Measurements from ENCODE around the gene ASS1. TPM values are rescaled to one million over a fixed set of nuclear protein-coding genes. Genes with fewer than 3 reads are reported as not detected.

The ASS1 gene
- total RNA-seq, 1 experiment from 2014 or later: 83.0 TPM

DNA sequence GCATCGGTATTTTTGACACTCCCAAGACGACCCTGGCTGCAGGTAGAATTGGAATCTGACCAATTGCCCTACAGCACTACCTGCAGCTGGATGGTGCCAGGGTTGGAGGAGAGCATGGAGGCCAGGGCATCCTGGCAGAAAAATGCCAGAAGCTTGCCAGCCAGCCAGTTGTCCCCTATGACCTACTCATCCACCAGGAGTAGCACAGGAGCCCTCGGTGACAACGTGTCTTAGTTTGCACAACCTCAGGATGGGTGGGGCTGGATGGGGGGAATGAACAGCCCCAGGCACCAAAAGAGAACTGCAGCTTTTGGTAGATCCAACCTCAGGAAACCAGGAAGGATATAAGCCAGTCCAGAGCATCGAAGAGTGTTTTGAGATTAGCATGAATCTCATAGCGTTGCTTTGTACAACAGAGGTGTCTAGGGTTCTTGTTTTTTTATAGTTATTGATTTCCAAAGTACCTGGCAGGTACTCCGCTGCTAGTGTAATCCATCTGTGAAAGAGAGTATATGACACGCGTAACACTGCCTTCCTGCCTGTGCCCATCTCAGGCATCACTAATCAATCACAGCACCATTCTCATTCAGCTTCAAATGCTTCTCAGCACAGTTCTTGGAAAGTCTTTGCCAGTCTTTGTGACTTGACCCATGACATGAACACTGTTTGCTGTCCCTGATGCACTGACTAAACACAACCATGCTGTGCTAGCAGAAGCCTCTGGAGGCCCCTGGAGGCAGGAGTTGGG is 36.7 kb upstream of the ASS1 start:
- Histone ChIP-seq H4K20me1 (ENCODE audit: low read length) (no peaks in the 10 kb centered on the region), H3F3A (ENCODE audit: low read length, unreplicated experiment) (no peaks in the 10 kb centered on the region), H3K4me3 (ENCODE audit: low read length) (no peak overlapping the region), H3K4me1 (ENCODE audit: insufficient read depth, low read length) (peaks cover 10% of the 10 kb centered on the region; the same call in 1 of the 2 replicates), H3K27me3 (ENCODE audit: low read length) (no peaks in the 10 kb centered on the region), H3K9ac (ENCODE audit: low read length) (no peak overlapping the region), H3K27ac (ENCODE audit: low read length) (no peak overlapping the region), H3K79me2 (ENCODE audit: low read length) (no peaks in the 10 kb centered on the region), H3K9me2 (replicated peaks; ENCODE audit: low read length) (no peaks in the 10 kb centered on the region), H3K36me3 (ENCODE audit: low read depth, low read length) (no peaks in the 10 kb centered on the region), H3K4me2 (ENCODE audit: low read length) (no peak overlapping the region), H2AFZ (ENCODE audit: low read length) (no peak overlapping the region), H3K9me3 (ENCODE audit: low read length) (no peaks in the 10 kb centered on the region)
- no TSS peak for BruUV-seq (replicated peaks)
- ChIA-PET CTCF (no interaction called here), POLR2A (ENCODE audit: unreplicated experiment) (no interaction called here)
- peak; percentile 43 for DNase-seq
- TF ChIP-seq EZH2 (IDR thresholded peaks at IDR 0.05; ENCODE audit: low read length, unreplicated experiment): no peak
- no peak for TF ChIP-seq EZH2phosphoT487 (IDR thresholded peaks at IDR 0.05; ENCODE audit: borderline replicate concordance, low read length)
- TF ChIP-seq, protein P1, sequence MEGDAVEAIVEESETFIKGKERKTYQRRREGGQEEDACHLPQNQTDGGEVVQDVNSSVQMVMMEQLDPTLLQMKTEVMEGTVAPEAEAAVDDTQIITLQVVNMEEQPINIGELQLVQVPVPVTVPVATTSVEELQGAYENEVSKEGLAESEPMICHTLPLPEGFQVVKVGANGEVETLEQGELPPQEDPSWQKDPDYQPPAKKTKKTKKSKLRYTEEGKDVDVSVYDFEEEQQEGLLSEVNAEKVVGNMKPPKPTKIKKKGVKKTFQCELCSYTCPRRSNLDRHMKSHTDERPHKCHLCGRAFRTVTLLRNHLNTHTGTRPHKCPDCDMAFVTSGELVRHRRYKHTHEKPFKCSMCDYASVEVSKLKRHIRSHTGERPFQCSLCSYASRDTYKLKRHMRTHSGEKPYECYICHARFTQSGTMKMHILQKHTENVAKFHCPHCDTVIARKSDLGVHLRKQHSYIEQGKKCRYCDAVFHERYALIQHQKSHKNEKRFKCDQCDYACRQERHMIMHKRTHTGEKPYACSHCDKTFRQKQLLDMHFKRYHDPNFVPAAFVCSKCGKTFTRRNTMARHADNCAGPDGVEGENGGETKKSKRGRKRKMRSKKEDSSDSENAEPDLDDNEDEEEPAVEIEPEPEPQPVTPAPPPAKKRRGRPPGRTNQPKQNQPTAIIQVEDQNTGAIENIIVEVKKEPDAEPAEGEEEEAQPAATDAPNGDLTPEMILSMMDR (conservative IDR thresholded peaks at IDR 0.05; ENCODE audit: low read depth, low read length): no peak
- ATAC-seq: peak; percentile 22; the same call in 1 of the 2 replicates
- intact Hi-C loops (cut with micrococcal nuclease): no loop called here

DNA sequence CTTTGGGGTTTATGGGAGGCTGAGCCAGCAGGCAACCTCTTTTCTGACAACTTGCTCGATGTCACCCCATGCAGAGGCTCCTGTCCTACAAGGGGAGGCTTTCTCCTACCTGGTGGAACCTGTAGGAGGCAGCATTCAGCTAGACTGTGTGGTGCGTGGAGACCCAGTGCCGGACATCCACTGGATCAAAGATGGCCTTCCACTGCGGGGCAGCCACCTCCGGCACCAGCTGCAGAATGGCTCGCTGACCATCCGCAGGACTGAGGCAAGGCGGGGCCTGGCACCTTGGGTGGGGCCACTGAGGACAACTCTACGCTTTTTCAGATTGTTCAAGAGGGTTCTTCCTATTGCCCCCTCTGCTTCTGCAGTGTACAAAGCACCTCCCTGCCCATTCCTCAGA is 36.1 kb upstream of the ASS1 start:
- H3K27me3 ChIP-seq (ENCODE audit: low read length): no peaks in the 10 kb centered on the region
- no peak overlapping the region for H3K4me2 ChIP-seq (ENCODE audit: low read length)
- no peaks in the 10 kb centered on the region for H3K9me3 ChIP-seq (ENCODE audit: low read length)
- ChIA-PET POLR2A (ENCODE audit: unreplicated experiment) (no interaction called here), CTCF (no interaction called here)
- H3K9me2 ChIP-seq (replicated peaks; ENCODE audit: low read length): no peaks in the 10 kb centered on the region
- H4K20me1 ChIP-seq (ENCODE audit: low read length): no peaks in the 10 kb centered on the region
- no peak overlapping the region for H3K27ac ChIP-seq (ENCODE audit: low read length)
- DNase-seq (no peak), ATAC-seq (no peak)
- intact Hi-C loops (cut with micrococcal nuclease): no loop called here
- no peak for TF ChIP-seq EZH2phosphoT487 (IDR thresholded peaks at IDR 0.05; ENCODE audit: borderline replicate concordance, low read length)
- TF ChIP-seq, protein P1 (conservative IDR thresholded peaks at IDR 0.05; ENCODE audit: low read depth, low read length): 0 out of 2 replicates have a peak, but pooled peaks have one; percentile 9
- no peak for TF ChIP-seq EZH2 (IDR thresholded peaks at IDR 0.05; ENCODE audit: low read length, unreplicated experiment)
- BruUV-seq (replicated peaks): no TSS peak
- no peak overlapping the region for H3K9ac ChIP-seq (ENCODE audit: low read length)
- no peaks in the 10 kb centered on the region for H3F3A ChIP-seq (ENCODE audit: low read length, unreplicated experiment)
- H3K4me3 ChIP-seq (ENCODE audit: low read length): no peak overlapping the region
- H2AFZ ChIP-seq (ENCODE audit: low read length): no peak overlapping the region
- no peaks in the 10 kb centered on the region for H3K36me3 ChIP-seq (ENCODE audit: low read depth, low read length)
- no peaks in the 10 kb centered on the region for H3K79me2 ChIP-seq (ENCODE audit: low read length)
- H3K4me1 ChIP-seq (ENCODE audit: insufficient read depth, low read length): peaks cover 10% of the 10 kb centered on the region; the same call in 1 of the 2 replicates

DNA sequence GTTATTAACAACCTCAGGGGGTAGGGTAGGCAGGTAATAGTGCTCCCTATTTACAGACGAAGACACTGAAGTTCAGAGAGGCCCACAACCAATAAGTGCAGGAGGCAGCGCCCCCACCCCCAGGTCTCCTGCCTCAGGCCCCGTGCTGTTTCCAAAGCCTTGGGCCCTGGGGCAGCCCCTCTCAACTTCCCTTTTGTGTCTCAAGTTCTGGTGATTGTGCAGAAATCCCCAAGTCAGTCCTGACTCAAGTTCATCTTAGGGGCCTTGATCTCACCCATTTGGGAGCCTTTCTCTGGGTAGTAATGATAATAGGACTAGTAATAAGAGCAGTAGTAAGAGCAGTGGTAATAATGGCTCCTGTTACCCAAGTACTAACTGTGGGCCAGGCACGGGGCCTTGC is 35.5 kb upstream of the ASS1 start:
- Histone ChIP-seq H3K9me3 (ENCODE audit: low read length) (no peaks in the 10 kb centered on the region), H3K4me3 (ENCODE audit: low read length) (no peak overlapping the region), H3K4me2 (ENCODE audit: low read length) (no peak overlapping the region), H3K27ac (ENCODE audit: low read length) (no peak overlapping the region), H3K79me2 (ENCODE audit: low read length) (no peaks in the 10 kb centered on the region), H3K9me2 (replicated peaks; ENCODE audit: low read length) (no peaks in the 10 kb centered on the region), H2AFZ (ENCODE audit: low read length) (no peak overlapping the region), H3K36me3 (ENCODE audit: low read depth, low read length) (no peaks in the 10 kb centered on the region), H3K4me1 (ENCODE audit: insufficient read depth, low read length) (peaks cover 10% of the 10 kb centered on the region; the same call in 1 of the 2 replicates), H3K9ac (ENCODE audit: low read length) (no peak overlapping the region), H3K27me3 (ENCODE audit: low read length) (no peaks in the 10 kb centered on the region), H4K20me1 (ENCODE audit: low read length) (no peaks in the 10 kb centered on the region), H3F3A (ENCODE audit: low read length, unreplicated experiment) (no peaks in the 10 kb centered on the region)
- TF ChIP-seq EZH2 (IDR thresholded peaks at IDR 0.05; ENCODE audit: low read length, unreplicated experiment): no peak
- TF ChIP-seq EZH2phosphoT487 (IDR thresholded peaks at IDR 0.05; ENCODE audit: borderline replicate concordance, low read length): no peak
- TF ChIP-seq, protein P1 (conservative IDR thresholded peaks at IDR 0.05; ENCODE audit: low read depth, low read length): no peak
- POLR2A ChIA-PET (ENCODE audit: unreplicated experiment): no interaction called here
- CTCF ChIA-PET: no interaction called here
- intact Hi-C loops (cut with micrococcal nuclease): no loop called here
- DNase-seq: no peak
- BruUV-seq (replicated peaks): no TSS peak
- ATAC-seq: no peak
